GM10266 (cell line): ENCODE results near the gene GALNT9.

Source experiments
- DNase-seq: peaks from one replicate; pipeline ENCODE4 v3.0.0; 2012; ENCODE audit errors: extremely low spot score
- CTCF ChIP-seq: IDR thresholded peaks from 2 replicates; pipeline ENCODE4 v1.5.1; 2012; ENCODE audit warnings: mild to moderate bottlenecking, low read depth; ENCODE audit not compliant: control insufficient read depth, insufficient read depth; ENCODE audit errors: missing control alignments

The GALNT9 gene

GRCh38 chr12:132176920-132177551 is 152.4 kb downstream of the GALNT9 start:
- no peak for DNase-seq
- TF ChIP-seq CTCF, result no peak

- DNase-seq, result no peak
- TF ChIP-seq CTCF, result no peak
Observed at GRCh38 chr12:132176385-132176919, 152.9 kb downstream of the GALNT9 start.

- TF ChIP-seq CTCF, result no peak
- DNase-seq, result no peak
Observed at GRCh38 chr12:132175496-132176384, 153.6 kb downstream of the GALNT9 start.

- TF ChIP-seq CTCF, result no peak
Observed at GRCh38 chr12:132174839-132175490, 154.4 kb downstream of the GALNT9 start.

GRCh38 chr12:132174015-132174838 is 155.2 kb downstream of the GALNT9 start:
- TF ChIP-seq CTCF, result no peak
- no peak for DNase-seq

More at GRCh38 chr12:132174839-132175490, 154.4 kb downstream of the GALNT9 start:
- DNase-seq, result no peak

- DNase-seq, result no peak
- TF ChIP-seq CTCF, result no peak
Observed at GRCh38 chr12:132173135-132174014, 156.0 kb downstream of the GALNT9 start.
